ENCODE measurements around the gene PPP1R12B. TPM values are rescaled to one million over a fixed set of nuclear protein-coding genes. Genes with fewer than 3 reads are reported as not detected.
"Not testable (repeated sequence)": the region's sequence is repeated elsewhere in the genome, so short reads cannot be mapped to it uniquely, and the experiment has no call there.

PPP1R12B gene
- total and polyA plus RNA-seq, 2 donors (not counting 3 experiments of a cell fraction or from before 2014, with no cell fraction given) = 8.4 to 11.5 TPM

DNA sequence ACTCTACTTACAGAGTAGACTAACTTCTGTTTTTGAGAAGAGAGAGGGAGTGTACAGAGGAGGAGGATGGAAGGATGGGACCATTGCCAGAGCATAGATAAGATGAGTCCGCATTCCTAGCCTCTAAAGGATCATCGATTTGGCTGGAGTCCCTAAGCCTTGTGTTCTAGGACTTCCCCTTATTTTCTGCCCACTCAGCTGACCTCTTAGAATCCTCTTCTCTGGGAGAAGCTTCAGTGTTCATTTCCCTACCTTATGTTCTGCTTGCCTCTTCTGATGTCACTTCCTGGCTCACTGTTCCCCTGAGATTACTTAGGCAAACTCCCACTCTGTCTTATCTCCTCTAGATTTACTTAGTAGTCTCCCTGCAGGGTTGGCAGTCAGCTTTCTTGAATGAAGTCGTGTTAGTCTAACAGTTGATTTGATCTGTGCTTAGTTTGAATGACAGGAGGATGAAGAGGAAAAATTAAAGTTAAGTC is 205.1 kb downstream of the PPP1R12B start:
- Histone ChIP-seq H3K9me1 (replicated peaks; ENCODE audit: control insufficient read depth, extremely low read depth, insufficient read depth, low read length) (no peaks in the 10 kb centered on the region), H3K9ac (replicated peaks; ENCODE audit: extremely low read depth, insufficient read depth, low read length) (no peak overlapping the region), H4K20me1 (replicated peaks; ENCODE audit: control insufficient read depth, extremely low read depth, insufficient read depth, low read length) (no peaks in the 10 kb centered on the region), H3K36me3 (ENCODE audit: control insufficient read depth in 2 of 2, extremely low read depth in 1 of 2, insufficient read depth in 2 of 2, low read length in 2 of 2) (no peaks in the 10 kb centered on the region), H3K27me3 (ENCODE audit: control insufficient read depth in 2 of 2, insufficient read depth in 2 of 2, low read length in 2 of 2) (no peaks in the 10 kb centered on the region), H2AFZ (ENCODE audit: low read depth, low read length) (no peak overlapping the region), H3K27ac (ENCODE audit: insufficient read depth, low read depth, low read length) (no peak overlapping the region), H3K79me2 (ENCODE audit: control insufficient read depth, insufficient read depth, low read length) (no peaks in the 10 kb centered on the region), H3K9me3 (replicated peaks; ENCODE audit: control insufficient read depth, insufficient read depth, low read length) (no peaks in the 10 kb centered on the region), H3K4me3 (replicated peaks in 1 of 3; ENCODE audit: insufficient read depth in 1 of 3, low read depth in 1 of 3, low read length in 3 of 3) (no peak overlapping the region), H3K4me1 (ENCODE audit: control insufficient read depth, extremely low read depth, insufficient read depth, low read length) (no peaks in the 10 kb centered on the region), H3K4me2 (ENCODE audit: insufficient read depth, low read length) (no peak overlapping the region)
- no peak for DNase-seq (ENCODE audit: low read depth, low spot score)
- ChIA-PET CTCF (no interaction called here), POLR2A (no interaction called here)
- intact Hi-C loops (cut with micrococcal nuclease) (no loop called here), dilution Hi-C loops (cut with MboI; ENCODE audit: extremely low pct_ligation_motif_present, low sequenced_read_pairs) (no loop called here)
- no peak for FAIRE-seq
- TF ChIP-seq EZH2 (IDR thresholded peaks at IDR 0.05; ENCODE audit: borderline replicate concordance, low read depth, low read length, severe bottlenecking) (no peak), MYC (IDR thresholded peaks at IDR 0.05; ENCODE audit: low read depth, low read length) (no peak), JUN (IDR thresholded peaks at IDR 0.05; ENCODE audit: borderline replicate concordance, insufficient read depth, insufficient read length, low read depth) (no peak), POLR2AphosphoS5 (IDR thresholded peaks at IDR 0.05; ENCODE audit: insufficient read depth, low read depth, low read length) (no peak), GATA2 (IDR thresholded peaks at IDR 0.05; ENCODE audit: insufficient read depth, insufficient read length, low read depth, low read length) (no peak), FOS (IDR thresholded peaks at IDR 0.05; ENCODE audit: borderline replicate concordance, insufficient read depth, low read length) (no peak), POLR2A (IDR thresholded peaks at IDR 0.05; ENCODE audit: low read depth, low read length) (no peak)
- TF ChIP-seq, protein P1, sequence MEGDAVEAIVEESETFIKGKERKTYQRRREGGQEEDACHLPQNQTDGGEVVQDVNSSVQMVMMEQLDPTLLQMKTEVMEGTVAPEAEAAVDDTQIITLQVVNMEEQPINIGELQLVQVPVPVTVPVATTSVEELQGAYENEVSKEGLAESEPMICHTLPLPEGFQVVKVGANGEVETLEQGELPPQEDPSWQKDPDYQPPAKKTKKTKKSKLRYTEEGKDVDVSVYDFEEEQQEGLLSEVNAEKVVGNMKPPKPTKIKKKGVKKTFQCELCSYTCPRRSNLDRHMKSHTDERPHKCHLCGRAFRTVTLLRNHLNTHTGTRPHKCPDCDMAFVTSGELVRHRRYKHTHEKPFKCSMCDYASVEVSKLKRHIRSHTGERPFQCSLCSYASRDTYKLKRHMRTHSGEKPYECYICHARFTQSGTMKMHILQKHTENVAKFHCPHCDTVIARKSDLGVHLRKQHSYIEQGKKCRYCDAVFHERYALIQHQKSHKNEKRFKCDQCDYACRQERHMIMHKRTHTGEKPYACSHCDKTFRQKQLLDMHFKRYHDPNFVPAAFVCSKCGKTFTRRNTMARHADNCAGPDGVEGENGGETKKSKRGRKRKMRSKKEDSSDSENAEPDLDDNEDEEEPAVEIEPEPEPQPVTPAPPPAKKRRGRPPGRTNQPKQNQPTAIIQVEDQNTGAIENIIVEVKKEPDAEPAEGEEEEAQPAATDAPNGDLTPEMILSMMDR (IDR thresholded peaks at IDR 0.05; ENCODE audit: extremely low read depth in 1 of 2, insufficient read depth in 1 of 2, low read depth in 1 of 2, low read length in 2 of 2) = no peak
- TF ChIP-seq, protein P2, sequence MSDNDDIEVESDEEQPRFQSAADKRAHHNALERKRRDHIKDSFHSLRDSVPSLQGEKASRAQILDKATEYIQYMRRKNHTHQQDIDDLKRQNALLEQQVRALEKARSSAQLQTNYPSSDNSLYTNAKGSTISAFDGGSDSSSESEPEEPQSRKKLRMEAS (IDR thresholded peaks at IDR 0.05; ENCODE audit: insufficient read depth, insufficient read length) = no peak
- no TSS peak for BruUV-seq (replicated peaks)

DNA sequence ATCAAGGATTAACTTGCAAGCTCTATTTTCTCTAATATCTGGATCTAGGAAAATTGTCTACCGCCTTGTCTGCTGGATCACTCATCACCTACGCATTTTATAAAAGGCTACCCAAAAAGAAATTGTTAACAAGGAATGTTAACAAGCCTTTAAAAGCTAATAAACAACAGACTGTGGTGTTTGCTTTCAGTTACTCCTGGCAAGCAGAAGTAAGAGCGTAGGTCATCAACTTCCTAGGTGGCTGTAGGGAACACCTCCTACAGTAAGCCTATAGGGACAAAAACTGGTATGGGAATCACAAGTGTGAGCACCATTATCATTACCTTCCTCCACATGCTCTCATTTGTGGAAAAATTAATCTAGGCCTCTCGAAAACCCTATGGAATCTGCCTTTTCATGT is 206.1 kb downstream of the PPP1R12B start:
- H3K9me3 ChIP-seq (replicated peaks; ENCODE audit: control insufficient read depth, insufficient read depth, low read length); H3K36me3 ChIP-seq (ENCODE audit: control insufficient read depth in 2 of 2, extremely low read depth in 1 of 2, insufficient read depth in 2 of 2, low read length in 2 of 2); FAIRE-seq; H2AFZ ChIP-seq (ENCODE audit: low read depth, low read length); H3K27me3 ChIP-seq (ENCODE audit: control insufficient read depth in 2 of 2, insufficient read depth in 2 of 2, low read length in 2 of 2); H3K27ac ChIP-seq (ENCODE audit: insufficient read depth, low read depth, low read length); intact Hi-C loops (cut with micrococcal nuclease); DNase-seq (ENCODE audit: low read depth, low spot score); dilution Hi-C loops (cut with MboI; ENCODE audit: extremely low pct_ligation_motif_present, low sequenced_read_pairs); H3K4me1 ChIP-seq (ENCODE audit: control insufficient read depth, extremely low read depth, insufficient read depth, low read length); H3K9ac ChIP-seq (replicated peaks; ENCODE audit: extremely low read depth, insufficient read depth, low read length); H3K4me3 ChIP-seq (replicated peaks in 1 of 3; ENCODE audit: insufficient read depth in 1 of 3, low read depth in 1 of 3, low read length in 3 of 3); H3K4me2 ChIP-seq (ENCODE audit: insufficient read depth, low read length); H3K9me1 ChIP-seq (replicated peaks; ENCODE audit: control insufficient read depth, extremely low read depth, insufficient read depth, low read length); POLR2A ChIA-PET; BruUV-seq (replicated peaks); H4K20me1 ChIP-seq (replicated peaks; ENCODE audit: control insufficient read depth, extremely low read depth, insufficient read depth, low read length); H3K79me2 ChIP-seq (ENCODE audit: control insufficient read depth, insufficient read depth, low read length): not testable (repeated sequence)
- CTCF ChIA-PET = interaction anchor here (0.7 kb wide), 1 partner anchor 45 kb away, joined by 3 read pairs; no protein-coding TSS in a partner anchor

DNA sequence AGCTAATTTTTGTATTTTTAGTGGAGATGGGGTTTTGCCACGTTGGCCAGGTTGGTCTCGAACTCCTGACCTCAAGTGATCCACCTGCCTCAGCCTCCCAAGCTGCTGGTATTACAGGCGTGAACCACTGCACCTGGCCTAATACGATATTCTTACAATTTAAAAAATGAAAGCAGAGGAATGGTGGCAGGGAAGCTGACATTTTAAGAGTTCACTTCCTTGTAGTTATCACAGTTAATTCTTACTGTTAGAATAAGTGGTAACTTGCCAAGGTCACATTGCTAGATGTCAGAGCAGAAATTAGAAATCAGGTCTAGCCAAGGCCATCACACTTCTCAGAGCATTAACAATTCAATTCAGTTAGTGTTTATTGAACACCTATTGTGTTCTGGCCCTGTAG is 207.5 kb downstream of the PPP1R12B start:
- H3K9me3 ChIP-seq (replicated peaks; ENCODE audit: control insufficient read depth, insufficient read depth, low read length); H3K4me3 ChIP-seq (replicated peaks in 1 of 3; ENCODE audit: insufficient read depth in 1 of 3, low read depth in 1 of 3, low read length in 3 of 3); H3K79me2 ChIP-seq (ENCODE audit: control insufficient read depth, insufficient read depth, low read length); DNase-seq (ENCODE audit: low read depth, low spot score); BruUV-seq (replicated peaks); H3K27me3 ChIP-seq (ENCODE audit: control insufficient read depth in 2 of 2, insufficient read depth in 2 of 2, low read length in 2 of 2); FAIRE-seq; intact Hi-C loops (cut with micrococcal nuclease); dilution Hi-C loops (cut with MboI; ENCODE audit: extremely low pct_ligation_motif_present, low sequenced_read_pairs); H3K9me1 ChIP-seq (replicated peaks; ENCODE audit: control insufficient read depth, extremely low read depth, insufficient read depth, low read length); H2AFZ ChIP-seq (ENCODE audit: low read depth, low read length); H4K20me1 ChIP-seq (replicated peaks; ENCODE audit: control insufficient read depth, extremely low read depth, insufficient read depth, low read length); H3K36me3 ChIP-seq (ENCODE audit: control insufficient read depth in 2 of 2, extremely low read depth in 1 of 2, insufficient read depth in 2 of 2, low read length in 2 of 2); POLR2A ChIA-PET; H3K9ac ChIP-seq (replicated peaks; ENCODE audit: extremely low read depth, insufficient read depth, low read length); H3K4me1 ChIP-seq (ENCODE audit: control insufficient read depth, extremely low read depth, insufficient read depth, low read length); H3K27ac ChIP-seq (ENCODE audit: insufficient read depth, low read depth, low read length); H3K4me2 ChIP-seq (ENCODE audit: insufficient read depth, low read length): not testable (repeated sequence)
- CTCF ChIA-PET = interaction anchor here (0.9 kb wide), 1 partner anchor 88 kb away, joined by 3 read pairs; no protein-coding TSS in a partner anchor
